HG02642 (cell line): ENCODE measurements around the gene IL25.
A peak's percentile ranks its signal among the peaks of the same experiment; 100 is the strongest.
"Not testable (repeated sequence)": the region's sequence is repeated elsewhere in the genome, so short reads cannot be mapped to it uniquely, and the experiment has no call there.

ENCODE experiments used
- ATAC-seq: cut with Tn5 transposase; IDR thresholded peaks from one replicate; pipeline ENCODE4 v1.9.1; 2021; ENCODE audit warnings: mild to moderate bottlenecking; ENCODE audit not compliant: unreplicated experiment, poor library complexity

The IL25 gene

GRCh38 chr14:23372509-23372908 lies at the start of gene IL25:
Gene IL25 (plus strand): TSS chr14:23372809.
- ATAC-seq, result no peak

GRCh38 chr14:23323838-23324454 lies 48.7 kb upstream of the IL25 start:
- ATAC-seq, result no peak

- no peak for ATAC-seq
These were observed 48.2 kb upstream of the IL25 start for GRCh38 chr14:23324455-23324846.

- no peak for ATAC-seq
These were observed 47.6 kb upstream of the IL25 start for GRCh38 chr14:23324993-23325392.

- ATAC-seq, result not testable (repeated sequence)
These were observed 46.9 kb upstream of the IL25 start for GRCh38 chr14:23325746-23326145.

GRCh38 chr14:23326491-23327332 lies 45.9 kb upstream of the IL25 start:
- ATAC-seq, result no peak

- peak; percentile 58 for ATAC-seq
These were observed 44.5 kb upstream of the IL25 start for GRCh38 chr14:23327947-23328744.

- ATAC-seq, result no peak
These were observed 37.0 kb upstream of the IL25 start for GRCh38 chr14:23335623-23336022.

- ATAC-seq, result no peak
These were observed 32.9 kb upstream of the IL25 start for GRCh38 chr14:23339506-23340268.

GRCh38 chr14:23344481-23344880 lies 28.1 kb upstream of the IL25 start:
- no peak for ATAC-seq

GRCh38 chr14:23345987-23346692 lies 26.5 kb upstream of the IL25 start:
- ATAC-seq, result no peak

- no peak for ATAC-seq
These were observed 25.8 kb upstream of the IL25 start for GRCh38 chr14:23346693-23347405.

- no peak for ATAC-seq
These were observed 25.0 kb upstream of the IL25 start for GRCh38 chr14:23347406-23348296.

- ATAC-seq, result no peak
These were observed 24.3 kb upstream of the IL25 start for GRCh38 chr14:23348297-23348655.

- ATAC-seq, result no peak
These were observed 23.3 kb upstream of the IL25 start for GRCh38 chr14:23349156-23349845.

GRCh38 chr14:23351681-23352505 lies 20.7 kb upstream of the IL25 start:
- ATAC-seq, result no peak
